ENCODE measurements around the gene ZNF532.

The ZNF532 gene

GRCh38 chr18:58996696-58997095 is 132.0 kb downstream of the ZNF532 start:
- Histone ChIP-seq H3K4me1 (ENCODE audit: low read length) (peaks cover 43% of the 10 kb centered on the region), H3K27me3 (ENCODE audit: low read depth, low read length) (no peaks in the 10 kb centered on the region), H3K4me2 (ENCODE audit: low read length) (no peak overlapping the region), H3K9me3 (ENCODE audit: insufficient read depth, low read length) (no peaks in the 10 kb centered on the region), H3K4me3 (ENCODE audit: low read length) (no peak overlapping the region), H2AFZ (ENCODE audit: low read depth, low read length) (no peak overlapping the region), H4K20me1 (ENCODE audit: insufficient read depth, low read length) (no peaks in the 10 kb centered on the region), H3K36me3 (replicated peaks; ENCODE audit: low read depth, low read length) (no peaks in the 10 kb centered on the region), H3K79me2 (ENCODE audit: low read length) (no peaks in the 10 kb centered on the region), H3K9ac (ENCODE audit: low read length) (no peak overlapping the region), H3K27ac (ENCODE audit: low read length) (no peak overlapping the region)
- TF ChIP-seq EZH2phosphoT487 (IDR thresholded peaks at IDR 0.05; ENCODE audit: low read depth) (no peak), CTCF (IDR thresholded peaks at IDR 0.05; ENCODE audit: low read depth, low read length) (no peak)

GRCh38 chr18:58997811-58998337 is 133.2 kb downstream of the ZNF532 start:
- H2AFZ ChIP-seq (ENCODE audit: low read depth, low read length): no peak overlapping the region
- TF ChIP-seq EZH2phosphoT487 (IDR thresholded peaks at IDR 0.05; ENCODE audit: low read depth) (no peak), CTCF (IDR thresholded peaks at IDR 0.05; ENCODE audit: low read depth, low read length) (no peak)
- no peaks in the 10 kb centered on the region for H3K36me3 ChIP-seq (replicated peaks; ENCODE audit: low read depth, low read length)
- peaks cover 31% of the 10 kb centered on the region for H3K4me1 ChIP-seq (ENCODE audit: low read length)
- no peaks in the 10 kb centered on the region for H4K20me1 ChIP-seq (ENCODE audit: insufficient read depth, low read length)
- no peak overlapping the region for H3K27ac ChIP-seq (ENCODE audit: low read length)
- H3K9ac ChIP-seq (ENCODE audit: low read length): no peak overlapping the region
- 0 out of 2 replicates have a peak overlapping the region, but pooled peaks have one; percentile 71 for H3K4me3 ChIP-seq (ENCODE audit: low read length)
- no peaks in the 10 kb centered on the region for H3K27me3 ChIP-seq (ENCODE audit: low read depth, low read length)
- no peaks in the 10 kb centered on the region for H3K79me2 ChIP-seq (ENCODE audit: low read length)
- no peaks in the 10 kb centered on the region for H3K9me3 ChIP-seq (ENCODE audit: insufficient read depth, low read length)
- H3K4me2 ChIP-seq (ENCODE audit: low read length): peak overlapping the region; percentile 77

GRCh38 chr18:58998401-58999203 is 133.9 kb downstream of the ZNF532 start:
- no peaks in the 10 kb centered on the region for H4K20me1 ChIP-seq (ENCODE audit: insufficient read depth, low read length)
- peak overlapping the region; percentile 77 for H3K4me2 ChIP-seq (ENCODE audit: low read length)
- H2AFZ ChIP-seq (ENCODE audit: low read depth, low read length): peak overlapping the region; percentile 80
- TF ChIP-seq EZH2phosphoT487 (IDR thresholded peaks at IDR 0.05; ENCODE audit: low read depth): no peak
- TF ChIP-seq CTCF (IDR thresholded peaks at IDR 0.05; ENCODE audit: low read depth, low read length): no peak
- H3K9me3 ChIP-seq (ENCODE audit: insufficient read depth, low read length): no peaks in the 10 kb centered on the region
- peaks cover 31% of the 10 kb centered on the region for H3K4me1 ChIP-seq (ENCODE audit: low read length)
- peak overlapping the region; percentile 25 for H3K27ac ChIP-seq (ENCODE audit: low read length)
- no peaks in the 10 kb centered on the region for H3K79me2 ChIP-seq (ENCODE audit: low read length)
- no peaks in the 10 kb centered on the region for H3K36me3 ChIP-seq (replicated peaks; ENCODE audit: low read depth, low read length)
- H3K27me3 ChIP-seq (ENCODE audit: low read depth, low read length): no peaks in the 10 kb centered on the region
- H3K4me3 ChIP-seq (ENCODE audit: low read length): peak overlapping the region; percentile 71
- peak overlapping the region; percentile 59 for H3K9ac ChIP-seq (ENCODE audit: low read length)

GRCh38 chr18:59001166-59001565 is 136.5 kb downstream of the ZNF532 start:
- H3K9me3 ChIP-seq (ENCODE audit: insufficient read depth, low read length): no peaks in the 10 kb centered on the region
- no peaks in the 10 kb centered on the region for H3K36me3 ChIP-seq (replicated peaks; ENCODE audit: low read depth, low read length)
- no peak for TF ChIP-seq CTCF (IDR thresholded peaks at IDR 0.05; ENCODE audit: low read depth, low read length)
- no peak for TF ChIP-seq EZH2phosphoT487 (IDR thresholded peaks at IDR 0.05; ENCODE audit: low read depth)
- H3K27me3 ChIP-seq (ENCODE audit: low read depth, low read length): no peaks in the 10 kb centered on the region
- no peak overlapping the region for H3K9ac ChIP-seq (ENCODE audit: low read length)
- H3K79me2 ChIP-seq (ENCODE audit: low read length): no peaks in the 10 kb centered on the region
- H3K27ac ChIP-seq (ENCODE audit: low read length): no peak overlapping the region
- no peak overlapping the region for H2AFZ ChIP-seq (ENCODE audit: low read depth, low read length)
- H3K4me3 ChIP-seq (ENCODE audit: low read length): no peak overlapping the region
- peaks cover 40% of the 10 kb centered on the region for H3K4me1 ChIP-seq (ENCODE audit: low read length)
- H4K20me1 ChIP-seq (ENCODE audit: insufficient read depth, low read length): no peaks in the 10 kb centered on the region
- H3K4me2 ChIP-seq (ENCODE audit: low read length): no peak overlapping the region

All from OCI-LY3 (cell line).